OCI-LY3 (cell line): ENCODE data around the gene CMPK2.

Experiments used
- CTCF ChIP-seq: fragments of 200-600, 300-600 bp; sonication (generic); IDR thresholded peaks from 2 replicates; pipeline ENCODE4 v1.5.1; 2014; ENCODE audit warnings: antibody characterized with exemption, low read length, low read depth
- EZH2phosphoT487 ChIP-seq: fragments of 200-600 bp; shearing (Covaris generic); IDR thresholded peaks from 2 replicates; pipeline ENCODE4 v1.6.1; 2018; ENCODE audit warnings: antibody characterized with exemption, mixed run types, low read depth

- TF ChIP-seq CTCF (no peak), EZH2phosphoT487 (no peak)
Measured at GRCh38 chr2:6874032-6874431, 8.3 kb upstream of the CMPK2 start.
